ENCODE results near the gene TMEM47.

- TF ChIP-seq ZNF121 (CRISPR knock-in tag; IDR thresholded peaks at IDR 0.05): no peak
- TF ChIP-seq NFYB (CRISPR knock-in tag; conservative IDR thresholded peaks at IDR 0.05; ENCODE audit: low read depth): no peak
- no peak for TF ChIP-seq CTCF (IDR thresholded peaks at IDR 0.05)
- no peak for TF ChIP-seq RELA (CRISPR knock-in tag; IDR thresholded peaks at IDR 0.05; ENCODE audit: borderline replicate concordance)
- TF ChIP-seq USF1 (CRISPR knock-in tag; IDR thresholded peaks at IDR 0.05): no peak
- TF ChIP-seq, protein P1, sequence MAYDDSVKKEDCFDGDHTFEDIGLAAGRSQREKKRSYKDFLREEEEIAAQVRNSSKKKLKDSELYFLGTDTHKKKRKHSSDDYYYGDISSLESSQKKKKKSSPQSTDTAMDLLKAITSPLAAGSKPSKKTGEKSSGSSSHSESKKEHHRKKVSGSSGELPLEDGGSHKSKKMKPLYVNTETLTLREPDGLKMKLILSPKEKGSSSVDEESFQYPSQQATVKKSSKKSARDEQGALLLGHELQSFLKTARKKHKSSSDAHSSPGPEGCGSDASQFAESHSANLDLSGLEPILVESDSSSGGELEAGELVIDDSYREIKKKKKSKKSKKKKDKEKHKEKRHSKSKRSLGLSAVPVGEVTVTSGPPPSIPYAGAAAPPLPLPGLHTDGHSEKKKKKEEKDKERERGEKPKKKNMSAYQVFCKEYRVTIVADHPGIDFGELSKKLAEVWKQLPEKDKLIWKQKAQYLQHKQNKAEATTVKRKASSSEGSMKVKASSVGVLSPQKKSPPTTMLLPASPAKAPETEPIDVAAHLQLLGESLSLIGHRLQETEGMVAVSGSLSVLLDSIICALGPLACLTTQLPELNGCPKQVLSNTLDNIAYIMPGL (CRISPR knock-in tag; IDR thresholded peaks at IDR 0.05): no peak
- TF ChIP-seq, protein P2, sequence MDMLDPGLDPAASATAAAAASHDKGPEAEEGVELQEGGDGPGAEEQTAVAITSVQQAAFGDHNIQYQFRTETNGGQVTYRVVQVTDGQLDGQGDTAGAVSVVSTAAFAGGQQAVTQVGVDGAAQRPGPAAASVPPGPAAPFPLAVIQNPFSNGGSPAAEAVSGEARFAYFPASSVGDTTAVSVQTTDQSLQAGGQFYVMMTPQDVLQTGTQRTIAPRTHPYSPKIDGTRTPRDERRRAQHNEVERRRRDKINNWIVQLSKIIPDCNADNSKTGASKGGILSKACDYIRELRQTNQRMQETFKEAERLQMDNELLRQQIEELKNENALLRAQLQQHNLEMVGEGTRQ (CRISPR knock-in tag; IDR thresholded peaks at IDR 0.05): no peak
- no peak for TF ChIP-seq TEAD4 (CRISPR knock-in tag; IDR thresholded peaks at IDR 0.05)
- no peak for TF ChIP-seq FOXP4 (CRISPR knock-in tag; IDR thresholded peaks at IDR 0.05)
- TF ChIP-seq SMAD4 (CRISPR knock-in tag; IDR thresholded peaks at IDR 0.05): no peak
- no peak for TF ChIP-seq FOXJ3 (CRISPR knock-in tag; IDR thresholded peaks at IDR 0.05; ENCODE audit: borderline replicate concordance)
- TF ChIP-seq TCF7 (CRISPR knock-in tag; IDR thresholded peaks at IDR 0.05; ENCODE audit: low read depth): no peak
- TF ChIP-seq STAT6 (CRISPR knock-in tag; conservative IDR thresholded peaks at IDR 0.05; ENCODE audit: low read depth): no peak
These were observed 72.3 kb downstream of the TMEM47 start for GRCh38 chrX:34584781-34585180.

All from WTC11 (cell line).